GM10248 (cell line): Measurements from ENCODE around the gene SIGMAR1.

ENCODE experiments used
- CTCF ChIA-PET: fragments of 300-600 bp; sonication (Branson Sonifier 250); formaldehyde crosslinking; extraction: SDS; loops from one replicate; lab custom pipeline; 2021; ENCODE audit warnings: antibody characterized with exemption; lab: Yijun Ruan, JAX
- POLR2A ChIA-PET: fragments of 350-650 bp; sonication (Branson Sonifier 250); formaldehyde crosslinking; extraction: SDS; loops from one replicate; lab custom pipeline; 2020; ENCODE audit warnings: antibody characterized with exemption; lab: Yijun Ruan, JAX
- DNase-seq: peaks from one replicate; pipeline ENCODE4 v3.0.0; 2012; ENCODE audit errors: extremely low spot score
- CTCF ChIP-seq: IDR thresholded peaks from 2 replicates; pipeline ENCODE4 v1.5.1; 2012; ENCODE audit warnings: mild to moderate bottlenecking, low read depth; ENCODE audit errors: extremely low read depth, missing control alignments, control extremely low read depth

The SIGMAR1 gene

GRCh38 chr9:34611251-34611810 lies 26.3 kb downstream of the SIGMAR1 start:
- ChIA-PET CTCF (interaction anchor here (0.7 to 17.0 kb wide), 9 partner anchors 9 to 232 kb away, joined by 3 to 328 read pairs (median 5); partner anchors contain the start of genes ARID3C, DCTN3, GALT and SIGMAR1), POLR2A (no interaction called here)
- no peak for TF ChIP-seq CTCF
- no peak for DNase-seq

- no peak for TF ChIP-seq CTCF
- no peak for DNase-seq
- POLR2A ChIA-PET = no interaction called here
- CTCF ChIA-PET = interaction anchor here (0.7 to 17.0 kb wide), 7 partner anchors 8 to 231 kb away, joined by 3 to 328 read pairs (median 7); partner anchors contain the start of genes ARID3C, GALT and SIGMAR1
Observed at GRCh38 chr9:34610434-34611206, 27.0 kb downstream of the SIGMAR1 start.

- DNase-seq = no peak
- TF ChIP-seq CTCF = no peak
- ChIA-PET POLR2A (no interaction called here), CTCF (interaction anchor here (1.1 to 17.0 kb wide), 4 partner anchors 10 to 59 kb away, joined by 4 to 328 read pairs (median 26); partner anchors contain the start of genes ARID3C and SIGMAR1)
Observed at GRCh38 chr9:34607331-34607730, 30.3 kb downstream of the SIGMAR1 start.

- no peak for TF ChIP-seq CTCF
- POLR2A ChIA-PET = no interaction called here
- DNase-seq = no peak
- CTCF ChIA-PET = interaction anchor here (1.1 to 17.0 kb wide), 4 partner anchors 10 to 59 kb away, joined by 4 to 328 read pairs (median 26); partner anchors contain the start of genes ARID3C and SIGMAR1
Observed at GRCh38 chr9:34606905-34607304, 30.7 kb downstream of the SIGMAR1 start.

- POLR2A ChIA-PET = no interaction called here
- CTCF ChIA-PET = interaction anchor here (1.1 to 17.0 kb wide), 9 partner anchors 9 to 202 kb away, joined by 3 to 328 read pairs (median 4); partner anchors contain the start of genes ARID3C, DCTN3, GALT and SIGMAR1
- no peak for DNase-seq
- no peak for TF ChIP-seq CTCF
Observed at GRCh38 chr9:34606190-34606589, 31.4 kb downstream of the SIGMAR1 start.

GRCh38 chr9:34603610-34604231 lies 33.9 kb downstream of the SIGMAR1 start:
- peak; percentile 91 for TF ChIP-seq CTCF
- ChIA-PET CTCF (interaction anchor here (0.6 to 17.0 kb wide), 40 partner anchors 9 to 980 kb away, joined by 3 to 328 read pairs (median 5); partner anchors contain the start of genes ARID3C, DCTN3, GALT and RPP25L), POLR2A (no interaction called here)
- peak; percentile 83 for DNase-seq
